ENCODE data around the gene DDX41. TPM values are rescaled to one million over a fixed set of nuclear protein-coding genes. Genes with fewer than 3 reads are reported as not detected.
A peak's percentile ranks its signal among the peaks of the same experiment; 100 is the strongest.
"Not testable (repeated sequence)": the region's sequence is repeated elsewhere in the genome, so short reads cannot be mapped to it uniquely, and the experiment has no call there.

Gene DDX41
- total and polyA plus RNA-seq, 8 donors: 24.3 to 88.1 (median 42.7) TPM

- Histone ChIP-seq H3K36me3 (no peaks in the 10 kb centered on the region), H3K4me3 (no peak overlapping the region), H3K27me3 (no peaks in the 10 kb centered on the region), H3K4me1 (no peaks in the 10 kb centered on the region), H3K9me3 (no peaks in the 10 kb centered on the region), H3K27ac (no peak overlapping the region)
- intact Hi-C loops (cut with DNase I): no loop called here
- no peak for TF ChIP-seq CTCF (IDR thresholded peaks at IDR 0.05)
- 72 to 81% methylated on average over 26 of the region's 26 CpGs for WGBS, 2 donors
- ATAC-seq: peak in 1 of 4 donors; percentile 37
- DNase-seq: peak in 1 of 6 donors; percentile 75
- FAIRE-seq: no peak
These were observed 27.5 kb downstream of the DDX41 start for GRCh38 chr5:177489119-177489716.

- H3K27me3 ChIP-seq: no peaks in the 10 kb centered on the region
- intact Hi-C loops (cut with DNase I): no loop called here
- DNase-seq: peak in 2 of 6 donors; percentile 10 to 35
- H3K4me3 ChIP-seq: no peak overlapping the region
- peak in 1 of 4 donors; percentile 22 for ATAC-seq
- WGBS, 2 donors: 91 to 93% methylated on average over 15 of the region's 15 CpGs
- no peak for FAIRE-seq
- H3K36me3 ChIP-seq: no peaks in the 10 kb centered on the region
- H3K9me3 ChIP-seq: no peaks in the 10 kb centered on the region
- no peaks in the 10 kb centered on the region for H3K4me1 ChIP-seq
- no peak overlapping the region for H3K27ac ChIP-seq
- no peak for TF ChIP-seq CTCF (IDR thresholded peaks at IDR 0.05)
These were observed 28.8 kb downstream of the DDX41 start for GRCh38 chr5:177487975-177488374.

- DNase-seq: no peak
- Histone ChIP-seq H3K36me3 (no peaks in the 10 kb centered on the region), H3K4me3 (no peak overlapping the region), H3K4me1 (no peaks in the 10 kb centered on the region), H3K27ac (no peak overlapping the region), H3K9me3 (no peaks in the 10 kb centered on the region), H3K27me3 (no peaks in the 10 kb centered on the region)
- intact Hi-C loops (cut with DNase I): no loop called here
- ATAC-seq: no peak
- FAIRE-seq: no peak
- 91 to 94% methylated on average over 8 of the region's 8 CpGs for WGBS, 2 donors
- no peak for TF ChIP-seq CTCF (IDR thresholded peaks at IDR 0.05)
These were observed 29.6 kb downstream of the DDX41 start for GRCh38 chr5:177487144-177487543.

GRCh38 chr5:177486256-177486655 lies 30.5 kb downstream of the DDX41 start:
- Histone ChIP-seq H3K27me3 (no peaks in the 10 kb centered on the region), H3K4me3 (no peak overlapping the region), H3K4me1 (no peaks in the 10 kb centered on the region), H3K9me3 (no peaks in the 10 kb centered on the region), H3K36me3 (no peaks in the 10 kb centered on the region), H3K27ac (no peak overlapping the region)
- FAIRE-seq (no peak), DNase-seq (no peak), ATAC-seq (no peak)
- intact Hi-C loops (cut with DNase I): no loop called here
- TF ChIP-seq CTCF (IDR thresholded peaks at IDR 0.05): no peak
- WGBS, 2 donors: 97 to 100% methylated on average over 3 of the region's 3 CpGs

- H3K9me3 ChIP-seq; H3K27me3 ChIP-seq; FAIRE-seq; H3K27ac ChIP-seq; ATAC-seq; DNase-seq; H3K36me3 ChIP-seq; H3K4me1 ChIP-seq; H3K4me3 ChIP-seq; intact Hi-C loops (cut with DNase I): not testable (repeated sequence)
- 96 to 98% methylated on average over 3 of the region's 3 CpGs for WGBS, 2 donors
These were observed 31.0 kb downstream of the DDX41 start for GRCh38 chr5:177485753-177486152.

Data from pancreas (tissue), 10 donors.